Measurements from ENCODE around the gene PRKG1. TPM values are rescaled to one million over a fixed set of nuclear protein-coding genes. Genes with fewer than 3 reads are reported as not detected.

The PRKG1 gene
- total RNA-seq, 1 experiment from 2014 or later: not detected

- Histone ChIP-seq H3K4me3 (no peak overlapping the region), H3K9me3 (replicated peaks) (no peaks in the 10 kb centered on the region), H3K4me1 (replicated peaks) (no peaks in the 10 kb centered on the region), H3K36me3 (no peaks in the 10 kb centered on the region), H3K27me3 (replicated peaks) (no peaks in the 10 kb centered on the region), H3K27ac (no peak overlapping the region)
- no peak for DNase-seq (ENCODE audit: low read depth in 1 of 2, low spot score in 2 of 2)
Observed at GRCh38 chr10:51862149-51862548, 787.9 kb downstream of the PRKG1 start.

- H3K4me1 ChIP-seq (replicated peaks): no peaks in the 10 kb centered on the region
- H3K4me3 ChIP-seq: no peak overlapping the region
- peak overlapping the region; percentile 26; the same call in 1 of the 2 replicates for H3K27ac ChIP-seq
Observed at GRCh38 chr10:51867956-51868355, 793.7 kb downstream of the PRKG1 start.

GRCh38 chr10:51874131-51874530 lies 799.8 kb downstream of the PRKG1 start:
- Histone ChIP-seq H3K4me1 (replicated peaks) (peaks cover 5% of the 10 kb centered on the region), H3K4me3 (no peak overlapping the region), H3K27me3 (replicated peaks) (no peaks in the 10 kb centered on the region), H3K27ac (no peak overlapping the region), H3K9me3 (replicated peaks) (no peaks in the 10 kb centered on the region), H3K36me3 (no peaks in the 10 kb centered on the region)
- no peak for DNase-seq (ENCODE audit: low read depth in 1 of 2, low spot score in 2 of 2)

More at GRCh38 chr10:51867956-51868355, 793.7 kb downstream of the PRKG1 start:
- no peaks in the 10 kb centered on the region for H3K36me3 ChIP-seq
- peak; percentile 52 to 67 for DNase-seq (ENCODE audit: low read depth in 1 of 2, low spot score in 2 of 2)
- H3K9me3 ChIP-seq (replicated peaks): no peaks in the 10 kb centered on the region
- no peaks in the 10 kb centered on the region for H3K27me3 ChIP-seq (replicated peaks)

- no peak for DNase-seq (ENCODE audit: low read depth in 1 of 2, low spot score in 2 of 2)
- no peak overlapping the region for H3K4me3 ChIP-seq
- H3K36me3 ChIP-seq: no peaks in the 10 kb centered on the region
- H3K9me3 ChIP-seq (replicated peaks): no peaks in the 10 kb centered on the region
- peaks cover 10% of the 10 kb centered on the region for H3K4me1 ChIP-seq (replicated peaks)
- H3K27ac ChIP-seq: no peak overlapping the region
- no peaks in the 10 kb centered on the region for H3K27me3 ChIP-seq (replicated peaks)
Observed at GRCh38 chr10:51875610-51876009, 801.3 kb downstream of the PRKG1 start.

- Histone ChIP-seq H3K9me3 (replicated peaks) (no peaks in the 10 kb centered on the region), H3K4me1 (replicated peaks) (peaks cover 10% of the 10 kb centered on the region), H3K36me3 (no peaks in the 10 kb centered on the region), H3K27me3 (replicated peaks) (no peaks in the 10 kb centered on the region), H3K4me3 (no peak overlapping the region), H3K27ac (no peak overlapping the region)
- no peak for DNase-seq (ENCODE audit: low read depth in 1 of 2, low spot score in 2 of 2)
Observed at GRCh38 chr10:51876503-51876902, 802.2 kb downstream of the PRKG1 start.

GRCh38 chr10:51876979-51877378 lies 802.7 kb downstream of the PRKG1 start:
- DNase-seq (ENCODE audit: low read depth in 1 of 2, low spot score in 2 of 2): no peak
- Histone ChIP-seq H3K36me3 (no peaks in the 10 kb centered on the region), H3K4me1 (replicated peaks) (peaks cover 10% of the 10 kb centered on the region), H3K4me3 (no peak overlapping the region), H3K27ac (no peak overlapping the region), H3K27me3 (replicated peaks) (no peaks in the 10 kb centered on the region), H3K9me3 (replicated peaks) (no peaks in the 10 kb centered on the region)

GRCh38 chr10:51877636-51878035 lies 803.3 kb downstream of the PRKG1 start:
- no peak for DNase-seq (ENCODE audit: low read depth in 1 of 2, low spot score in 2 of 2)
- no peaks in the 10 kb centered on the region for H3K9me3 ChIP-seq (replicated peaks)
- H3K27ac ChIP-seq: no peak overlapping the region
- peaks cover 10% of the 10 kb centered on the region for H3K4me1 ChIP-seq (replicated peaks)
- no peaks in the 10 kb centered on the region for H3K36me3 ChIP-seq
- no peaks in the 10 kb centered on the region for H3K27me3 ChIP-seq (replicated peaks)
- no peak overlapping the region for H3K4me3 ChIP-seq

- Histone ChIP-seq H3K9me3 (replicated peaks) (no peaks in the 10 kb centered on the region), H3K4me1 (replicated peaks) (peaks cover 10% of the 10 kb centered on the region), H3K36me3 (no peaks in the 10 kb centered on the region), H3K4me3 (no peak overlapping the region), H3K27ac (peak overlapping the region; percentile 63), H3K27me3 (replicated peaks) (no peaks in the 10 kb centered on the region)
- DNase-seq (ENCODE audit: low read depth in 1 of 2, low spot score in 2 of 2): no peak
Observed at GRCh38 chr10:51878695-51879094, 804.4 kb downstream of the PRKG1 start.

GRCh38 chr10:51879238-51879637 lies 805.0 kb downstream of the PRKG1 start:
- peak overlapping the region; percentile 63 for H3K27ac ChIP-seq
- H3K9me3 ChIP-seq (replicated peaks): no peaks in the 10 kb centered on the region
- no peak overlapping the region for H3K4me3 ChIP-seq
- DNase-seq (ENCODE audit: low read depth in 1 of 2, low spot score in 2 of 2): peak; percentile 60 to 70
- H3K27me3 ChIP-seq (replicated peaks): no peaks in the 10 kb centered on the region
- no peaks in the 10 kb centered on the region for H3K36me3 ChIP-seq
- peaks cover 10% of the 10 kb centered on the region for H3K4me1 ChIP-seq (replicated peaks)

- no peak for DNase-seq (ENCODE audit: low read depth in 1 of 2, low spot score in 2 of 2)
- Histone ChIP-seq H3K27ac (no peak overlapping the region), H3K9me3 (replicated peaks) (no peaks in the 10 kb centered on the region), H3K27me3 (replicated peaks) (no peaks in the 10 kb centered on the region), H3K4me1 (replicated peaks) (peaks cover 10% of the 10 kb centered on the region), H3K4me3 (no peak overlapping the region), H3K36me3 (no peaks in the 10 kb centered on the region)
Observed at GRCh38 chr10:51881213-51881612, 806.9 kb downstream of the PRKG1 start.

- Histone ChIP-seq H3K27me3 (replicated peaks) (no peaks in the 10 kb centered on the region; the same call in 1 of the 2 replicates), H3K27ac (no peak overlapping the region), H3K4me3 (no peak overlapping the region), H3K4me1 (replicated peaks) (no peaks in the 10 kb centered on the region; the same call in 1 of the 2 replicates), H3K9me3 (replicated peaks) (no peaks in the 10 kb centered on the region), H3K36me3 (no peaks in the 10 kb centered on the region)
- peak in 1 of 2 experiments; percentile 30 for DNase-seq (ENCODE audit: low read depth in 1 of 2, low spot score in 2 of 2)
Observed at GRCh38 chr10:51886438-51887068, 812.3 kb downstream of the PRKG1 start.

GRCh38 chr10:51888263-51888662 lies 814.0 kb downstream of the PRKG1 start:
- Histone ChIP-seq H3K4me1 (replicated peaks) (no peaks in the 10 kb centered on the region; the same call in 1 of the 2 replicates), H3K27ac (no peak overlapping the region), H3K9me3 (replicated peaks) (no peaks in the 10 kb centered on the region), H3K4me3 (no peak overlapping the region), H3K27me3 (replicated peaks) (no peaks in the 10 kb centered on the region; the same call in 1 of the 2 replicates), H3K36me3 (no peaks in the 10 kb centered on the region)
- DNase-seq (ENCODE audit: low read depth in 1 of 2, low spot score in 2 of 2): no peak

GRCh38 chr10:51892313-51892712 lies 818.0 kb downstream of the PRKG1 start:
- H3K4me1 ChIP-seq (replicated peaks): no peaks in the 10 kb centered on the region
- no peak overlapping the region for H3K27ac ChIP-seq
- no peak for DNase-seq (ENCODE audit: low read depth in 1 of 2, low spot score in 2 of 2)
- no peak overlapping the region for H3K4me3 ChIP-seq
- H3K9me3 ChIP-seq (replicated peaks): no peaks in the 10 kb centered on the region
- no peaks in the 10 kb centered on the region; the same call in 1 of the 2 replicates for H3K27me3 ChIP-seq (replicated peaks)
- no peaks in the 10 kb centered on the region for H3K36me3 ChIP-seq

GRCh38 chr10:51892965-51893658 lies 818.8 kb downstream of the PRKG1 start:
- Histone ChIP-seq H3K27me3 (replicated peaks) (no peaks in the 10 kb centered on the region; the same call in 1 of the 2 replicates), H3K4me1 (replicated peaks) (no peaks in the 10 kb centered on the region)
- no peak for DNase-seq (ENCODE audit: low read depth in 1 of 2, low spot score in 2 of 2)

More at GRCh38 chr10:51892965-51893658, 818.8 kb downstream of the PRKG1 start:
- no peaks in the 10 kb centered on the region for H3K36me3 ChIP-seq
- H3K27ac ChIP-seq: no peak overlapping the region
- H3K9me3 ChIP-seq (replicated peaks): no peaks in the 10 kb centered on the region
- H3K4me3 ChIP-seq: no peak overlapping the region
